Muscle layer of duodenum (tissue), 2 donors: ENCODE data around the gene NDUFA5.
A peak's percentile ranks its signal among the peaks of the same experiment; 100 is the strongest.
"Not testable (repeated sequence)": the region's sequence is repeated elsewhere in the genome, so short reads cannot be mapped to it uniquely, and the experiment has no call there.

Experiments
- H3K27ac ChIP-seq: one replicate; pipeline ENCODE4 v1.7.0; 2013; ENCODE audit warnings: mild to moderate bottlenecking, low read length
- H3K27me3 ChIP-seq: one replicate; pipeline ENCODE4 v1.7.0; 2013; ENCODE audit warnings: low read depth, mild to moderate bottlenecking, control low read depth, low read length
- H3K36me3 ChIP-seq, 2 donors: one replicate each; pipeline ENCODE4 v1.7.0; 2013; ENCODE audit warnings: low read length in 2 of 2, control low read depth in 1 of 2, mild to moderate bottlenecking in 1 of 2; ENCODE audit not compliant: insufficient read depth in 2 of 2, control insufficient read depth in 1 of 2
- H3K4me1 ChIP-seq, 2 donors: one replicate each; pipeline ENCODE4 v1.7.0; 2013; ENCODE audit warnings: low read length in 2 of 2, mild to moderate bottlenecking in 2 of 2, control low read depth in 1 of 2, moderate library complexity in 1 of 2; ENCODE audit not compliant: insufficient read depth in 2 of 2, control insufficient read depth in 1 of 2
- H3K4me3 ChIP-seq, 2 donors: one replicate each; pipeline ENCODE4 v1.7.0; 2013; ENCODE audit warnings: low read length in 2 of 2, low read depth in 1 of 2, mild to moderate bottlenecking in 1 of 2
- H3K9me3 ChIP-seq, 2 donors: one replicate each; pipeline ENCODE4 v1.7.0; 2013; ENCODE audit warnings: low read length in 2 of 2, control low read depth in 1 of 2, mild to moderate bottlenecking in 1 of 2; ENCODE audit not compliant: control insufficient read depth in 1 of 2
- donor health status: healthy.

Gene NDUFA5

DNA sequence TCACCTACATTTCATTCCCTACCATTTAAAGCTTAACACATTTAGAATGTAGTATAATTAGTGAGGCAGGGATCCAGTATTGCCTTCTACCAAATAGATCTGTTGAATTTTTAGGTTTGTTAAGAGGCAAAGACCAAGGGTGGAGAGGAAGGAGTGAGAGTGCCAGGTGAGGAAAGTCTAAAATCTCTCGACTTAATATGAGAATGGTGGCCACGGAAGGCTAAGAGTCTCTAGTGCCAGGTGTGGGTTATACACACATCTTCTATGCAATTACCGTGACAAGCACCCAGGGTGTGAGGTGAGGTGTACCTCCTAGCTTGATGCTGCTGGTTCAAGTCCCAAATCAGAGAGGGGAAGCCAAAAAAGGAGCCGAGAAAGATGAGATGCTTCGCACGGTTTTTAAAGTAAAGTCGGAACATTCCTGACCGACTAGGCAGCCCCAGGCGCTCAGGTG, 23.7 kb downstream of the NDUFA5 start:
- H3K36me3 ChIP-seq = peaks cover 0 to under 1% of the 10 kb centered on the region in 2 donors
- no peaks in the 10 kb centered on the region for H3K27me3 ChIP-seq
- peak overlapping the region; percentile 75 to 80 for H3K4me3 ChIP-seq
- peaks cover 0 to 16% of the 10 kb centered on the region in 2 donors for H3K4me1 ChIP-seq
- H3K9me3 ChIP-seq = no peaks in the 10 kb centered on the region
- H3K27ac ChIP-seq = peak overlapping the region; percentile 51

DNA sequence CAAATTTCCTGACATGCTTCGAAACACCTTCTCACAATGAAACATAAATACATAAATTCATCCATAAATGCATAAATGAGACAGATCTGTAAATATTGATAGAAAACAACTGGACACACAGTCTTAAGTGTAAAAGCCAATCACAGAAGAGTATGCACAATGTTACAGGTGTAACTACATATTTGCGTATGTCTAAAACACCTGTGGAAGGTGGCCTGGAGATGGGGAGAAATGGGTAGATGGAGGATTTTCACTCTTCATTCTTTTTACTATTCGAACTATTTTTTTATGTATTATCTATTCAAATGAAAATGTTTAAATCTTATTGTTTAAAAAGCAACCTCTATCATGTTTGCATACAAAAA, 24.1 kb downstream of the NDUFA5 start:
- Histone ChIP-seq H3K27me3 (no peaks in the 10 kb centered on the region), H3K9me3 (no peaks in the 10 kb centered on the region), H3K4me3 (no peak overlapping the region), H3K36me3 (no peaks in the 10 kb centered on the region), H3K27ac (no peak overlapping the region), H3K4me1 (peaks cover 0 to 16% of the 10 kb centered on the region in 2 donors)

DNA sequence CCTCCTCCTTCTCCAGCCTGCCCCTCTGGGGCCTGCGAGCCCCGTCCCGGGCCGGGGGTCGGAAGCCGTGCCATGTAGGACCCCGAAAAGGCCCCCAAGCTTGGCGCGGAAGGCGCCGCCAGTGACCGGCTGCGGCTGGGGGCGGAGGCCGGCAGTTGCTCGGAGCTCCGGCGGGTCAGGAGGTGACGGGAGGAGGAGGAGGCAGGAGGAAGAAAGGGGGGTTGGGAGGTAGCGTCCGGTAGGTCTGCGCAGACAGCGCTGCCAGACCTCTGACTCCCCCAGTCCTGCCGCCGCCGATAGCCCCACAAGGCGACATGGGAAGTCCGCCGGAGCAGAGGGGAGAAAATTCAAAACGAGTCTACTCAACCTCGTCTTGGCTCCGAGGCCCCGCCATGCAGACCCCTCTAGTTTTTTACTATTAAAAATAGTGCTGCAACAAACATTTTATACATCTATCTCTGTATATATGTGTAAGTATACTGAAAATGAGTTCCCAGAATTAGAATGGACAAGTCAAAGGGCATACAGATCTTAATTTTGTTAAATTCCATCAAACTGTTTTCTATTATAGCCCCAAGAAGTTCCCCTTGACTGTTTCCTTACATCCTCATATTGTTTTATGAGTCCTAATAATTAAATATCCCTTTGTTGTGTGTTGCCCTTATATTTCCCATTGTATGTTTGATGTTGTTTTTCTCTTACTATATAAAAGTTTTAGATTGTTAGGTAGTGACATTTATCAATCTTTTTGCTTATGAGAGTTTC, 24.6 kb downstream of the NDUFA5 start:
- H3K4me3 ChIP-seq = peak overlapping the region in 1 of 2 donors; percentile 57
- H3K36me3 ChIP-seq, H3K27me3 ChIP-seq, H3K27ac ChIP-seq, H3K9me3 ChIP-seq: not testable (repeated sequence)
- H3K4me1 ChIP-seq = peaks cover 0 to 16% of the 10 kb centered on the region in 2 donors

DNA sequence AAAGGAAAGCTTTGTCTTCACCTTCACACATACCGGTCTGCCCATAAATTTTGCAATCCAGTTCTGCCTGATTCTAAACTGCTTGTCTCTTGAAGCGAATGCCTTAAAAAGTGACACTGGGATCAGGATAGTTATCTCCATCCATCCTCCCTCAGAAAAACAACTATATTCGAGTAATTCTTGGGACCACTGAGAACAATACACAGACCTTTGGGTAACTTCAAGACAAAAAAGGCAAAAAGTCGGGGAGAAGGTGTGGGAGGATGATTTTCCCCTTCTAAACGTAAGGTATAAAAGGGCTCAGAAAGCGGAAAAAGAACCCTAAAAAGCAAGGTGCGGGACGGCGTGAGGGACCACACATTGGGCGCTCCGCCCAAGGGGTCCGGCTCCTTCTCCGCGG, 25.3 kb downstream of the NDUFA5 start:
- not testable (repeated sequence) for H3K9me3 ChIP-seq, H3K27me3 ChIP-seq, H3K27ac ChIP-seq, H3K36me3 ChIP-seq
- H3K4me1 ChIP-seq = peaks cover 0 to 16% of the 10 kb centered on the region in 2 donors
- peak overlapping the region in 1 of 2 donors; percentile 57 for H3K4me3 ChIP-seq

DNA sequence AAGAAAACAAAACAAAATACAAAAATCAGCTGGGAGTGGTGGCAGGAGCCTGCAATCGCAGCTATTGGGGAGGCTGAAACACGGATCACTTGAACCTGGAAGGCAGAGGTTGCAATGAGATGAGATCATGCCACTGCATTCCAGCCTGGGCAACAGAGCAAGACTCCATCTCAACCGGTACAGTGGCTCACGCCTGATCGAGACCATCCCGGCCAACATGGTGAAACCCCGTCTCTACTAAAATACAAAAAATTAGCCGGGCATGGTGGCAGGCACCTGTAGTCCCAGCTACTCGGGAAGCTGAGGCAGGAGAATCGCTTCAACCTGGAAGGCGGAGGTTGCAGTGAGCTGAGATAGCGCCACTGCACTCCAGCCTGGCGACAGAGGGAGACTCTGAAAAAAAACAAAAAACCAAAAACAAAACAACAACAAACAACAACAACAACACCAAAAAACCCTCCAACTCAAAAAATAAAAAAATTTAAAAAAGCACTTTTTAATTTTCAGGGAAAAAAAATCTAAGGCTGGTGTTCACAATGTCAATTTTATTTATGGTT, 27.5 kb downstream of the NDUFA5 start:
- not testable (repeated sequence) for H3K36me3 ChIP-seq, H3K4me3 ChIP-seq, H3K27me3 ChIP-seq, H3K9me3 ChIP-seq, H3K27ac ChIP-seq
- H3K4me1 ChIP-seq = peaks cover 0 to 11% of the 10 kb centered on the region in 2 donors

DNA sequence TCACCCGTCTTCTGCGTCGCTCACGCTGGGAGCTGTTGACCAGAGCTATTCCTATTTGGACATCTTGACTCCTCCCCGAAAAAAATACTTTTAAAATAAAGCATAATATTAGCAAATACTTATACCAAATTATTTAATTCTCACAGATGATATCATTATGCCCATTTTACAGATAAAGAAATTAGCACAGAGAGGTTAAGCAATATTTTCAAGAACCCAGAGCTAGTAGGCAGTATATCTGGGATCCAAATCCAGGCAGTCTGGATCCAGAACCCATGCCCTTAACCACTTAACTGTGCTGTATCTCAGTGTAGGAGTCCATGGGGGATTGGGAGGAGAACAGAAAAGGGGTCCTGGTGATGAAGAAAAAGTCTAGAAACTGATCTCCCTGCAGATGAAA, 29.4 kb downstream of the NDUFA5 start:
- Histone ChIP-seq H3K27me3 (no peaks in the 10 kb centered on the region), H3K27ac (no peak overlapping the region), H3K4me1 (peaks cover 0 to 2% of the 10 kb centered on the region in 2 donors), H3K4me3 (no peak overlapping the region), H3K36me3 (no peaks in the 10 kb centered on the region), H3K9me3 (no peaks in the 10 kb centered on the region)

DNA sequence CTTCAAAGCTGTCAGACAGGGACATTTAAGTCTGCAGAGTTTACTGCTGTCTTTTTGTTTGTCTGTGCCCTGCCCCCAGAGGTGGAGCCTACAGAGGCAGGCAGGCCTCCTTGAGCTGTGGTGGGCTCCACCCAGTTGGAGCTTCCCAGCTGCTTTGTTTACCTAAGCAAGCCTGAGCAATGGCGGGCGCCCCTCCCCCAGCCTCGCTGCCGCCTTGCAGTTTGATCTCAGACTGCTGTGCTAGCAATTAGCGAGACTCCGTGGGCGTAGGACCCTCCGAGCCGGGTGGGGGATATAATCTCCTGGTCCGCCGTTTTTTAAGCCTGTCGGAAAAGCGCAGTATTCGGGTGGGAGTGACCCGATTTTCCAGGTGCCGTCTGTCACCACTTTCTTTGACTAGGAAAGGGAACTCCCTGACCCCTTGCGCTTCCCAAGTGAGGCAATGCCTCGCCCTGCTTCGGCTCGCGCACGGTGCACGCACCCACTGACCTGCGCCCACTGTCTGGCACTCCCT, 29.8 kb downstream of the NDUFA5 start:
- H3K27me3 ChIP-seq, H3K4me1 ChIP-seq, H3K4me3 ChIP-seq: not testable (repeated sequence)

DNA sequence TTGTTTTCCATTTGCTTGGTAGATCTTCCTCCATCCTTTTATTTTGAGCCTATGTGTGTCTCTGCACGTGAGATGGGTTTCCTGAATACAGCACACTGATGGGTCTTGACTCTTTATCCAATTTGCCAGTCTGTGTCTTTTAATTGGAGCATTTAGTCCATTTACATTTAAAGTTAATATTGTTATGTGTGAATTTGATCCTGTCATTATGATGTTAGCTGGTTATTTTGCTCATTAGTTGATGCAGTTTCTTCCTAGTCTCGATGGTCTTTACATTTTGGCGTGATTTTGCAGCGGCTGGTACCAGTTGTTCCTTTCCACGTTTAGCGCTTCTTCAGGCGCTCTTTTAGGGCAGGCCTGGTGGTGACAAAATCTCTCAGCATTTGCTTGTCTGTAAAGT, 31.1 kb downstream of the NDUFA5 start:
- H3K4me3 ChIP-seq, H3K4me1 ChIP-seq, H3K9me3 ChIP-seq, H3K27me3 ChIP-seq, H3K27ac ChIP-seq, H3K36me3 ChIP-seq: not testable (repeated sequence)

More for the DNA sequence above, 29.8 kb downstream of the NDUFA5 start:
- H3K9me3 ChIP-seq, H3K27ac ChIP-seq, H3K36me3 ChIP-seq: not testable (repeated sequence)

DNA sequence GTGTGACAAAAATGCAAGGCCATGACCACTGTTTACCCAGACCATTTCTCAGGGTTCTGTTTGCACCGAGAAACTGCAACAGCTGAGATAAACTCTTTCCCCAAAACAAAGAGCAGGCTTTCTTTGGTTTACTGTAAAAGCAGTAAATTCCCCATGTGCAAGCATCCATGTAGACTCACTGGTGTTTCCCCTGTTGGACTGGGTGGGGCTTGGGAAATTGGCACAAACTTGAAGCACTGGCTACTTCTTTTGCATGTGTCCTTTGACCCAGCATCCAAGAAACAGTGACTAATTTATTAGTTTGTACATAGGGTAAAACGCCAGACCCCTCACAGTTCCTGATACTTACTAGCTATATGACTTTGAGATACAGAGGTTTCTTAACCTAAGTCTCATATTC, 35.6 kb downstream of the NDUFA5 start:
- Histone ChIP-seq H3K27ac (no peak overlapping the region), H3K4me1 (no peaks in the 10 kb centered on the region), H3K36me3 (no peaks in the 10 kb centered on the region), H3K4me3 (no peak overlapping the region), H3K9me3 (peaks cover 0 to 2% of the 10 kb centered on the region in 2 donors), H3K27me3 (no peaks in the 10 kb centered on the region)

DNA sequence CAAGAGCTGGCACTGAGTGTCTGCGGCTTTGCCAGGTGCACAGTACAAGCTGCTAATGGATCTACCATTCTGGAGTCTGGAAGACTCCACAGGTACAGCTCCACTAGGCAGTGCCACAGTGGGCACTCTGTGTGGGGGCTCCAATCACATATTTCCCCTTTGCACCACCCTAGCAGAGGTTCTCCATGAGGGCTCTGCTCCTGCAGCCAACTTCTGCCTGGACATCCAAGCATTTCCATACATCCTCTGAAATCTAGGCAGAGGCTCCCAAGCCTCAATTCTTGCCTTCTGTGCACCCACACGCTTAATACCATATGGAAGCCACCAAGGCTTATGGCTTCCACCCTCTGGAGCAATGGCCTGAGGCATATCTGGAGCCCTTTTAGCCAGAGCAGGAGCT, 52.4 kb downstream of the NDUFA5 start:
- Histone ChIP-seq H3K4me1 (no peaks in the 10 kb centered on the region), H3K4me3 (no peak overlapping the region), H3K9me3 (peaks cover 0 to 7% of the 10 kb centered on the region in 2 donors), H3K36me3 (no peaks in the 10 kb centered on the region), H3K27me3 (no peaks in the 10 kb centered on the region), H3K27ac (no peak overlapping the region)

DNA sequence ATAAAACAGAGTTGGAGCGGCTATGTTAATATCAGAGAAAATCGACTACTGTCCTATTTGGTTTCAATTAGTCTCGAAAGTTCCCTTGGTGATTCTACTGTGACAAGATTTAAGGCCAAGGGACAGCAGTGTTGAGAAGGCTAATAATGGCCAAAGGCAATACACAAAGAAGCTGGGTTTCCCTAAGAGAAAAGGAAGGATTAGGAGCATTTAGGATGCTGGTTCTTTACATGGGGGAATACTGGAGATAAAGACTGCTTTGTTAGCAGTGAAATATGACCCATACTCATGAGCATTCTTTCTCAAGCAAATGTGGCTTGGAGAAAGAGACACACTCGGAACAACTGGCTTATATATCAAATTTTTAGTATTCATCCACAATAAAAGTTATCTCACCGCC, 55.4 kb downstream of the NDUFA5 start:
- H3K4me1 ChIP-seq = no peaks in the 10 kb centered on the region
- peaks cover 0 to 7% of the 10 kb centered on the region in 2 donors for H3K9me3 ChIP-seq
- H3K27me3 ChIP-seq = no peaks in the 10 kb centered on the region

More for the DNA sequence above, 55.4 kb downstream of the NDUFA5 start:
- Histone ChIP-seq H3K36me3 (no peaks in the 10 kb centered on the region), H3K4me3 (no peak overlapping the region), H3K27ac (no peak overlapping the region)
